Measurements from ENCODE around the gene HCFC1R1.

The HCFC1R1 gene

GRCh38 chr16:2977440-2977839 is 46.3 kb downstream of the HCFC1R1 start:
- no peak overlapping the region for H2AK5ac ChIP-seq (ENCODE audit: low read length)
- no peak overlapping the region for H3K27ac ChIP-seq (ENCODE audit: low read depth, low read length)
- no peak overlapping the region for H2AFZ ChIP-seq (ENCODE audit: insufficient read depth, low read length, poor library complexity)
- H3K9me3 ChIP-seq (ENCODE audit: insufficient read depth, low read depth, low read length), result no peaks in the 10 kb centered on the region
- no peaks in the 10 kb centered on the region for H3K27me3 ChIP-seq (ENCODE audit: insufficient read depth, low read length)
- peaks cover 15% of the 10 kb centered on the region for H3K79me1 ChIP-seq (ENCODE audit: low read length)
- no peak for DNase-seq
- no peak overlapping the region for H4K8ac ChIP-seq (ENCODE audit: low read depth, low read length)
- no peak overlapping the region for H3K4me3 ChIP-seq (ENCODE audit: low read depth, low read length)
- H3K14ac ChIP-seq (ENCODE audit: low read length), result no peak overlapping the region
- H3K79me2 ChIP-seq (ENCODE audit: control insufficient read depth, insufficient read depth, low read length, poor library complexity), result peaks cover 10% of the 10 kb centered on the region
- H3K23ac ChIP-seq (ENCODE audit: low read length), result no peak overlapping the region
- no peak overlapping the region for H3K9ac ChIP-seq (ENCODE audit: low read length)
- no peak overlapping the region for H4K91ac ChIP-seq (ENCODE audit: low read depth, low read length)
- H3K4me1 ChIP-seq (ENCODE audit: control insufficient read depth in 1 of 2, insufficient read depth in 2 of 2, low read length in 2 of 2), result peaks cover 17 to 21% of the 10 kb centered on the region in 2 experiments
- no CpG with 5 or more reads among the region's 6 CpGs for WGBS (ENCODE audit: extremely low coverage, insufficient coverage, insufficient read length)
- H2BK5ac ChIP-seq (ENCODE audit: low read depth, low read length, poor library complexity), result no peak overlapping the region
- peaks cover 45 to 53% of the 10 kb centered on the region in 2 experiments for H3K36me3 ChIP-seq (ENCODE audit: control insufficient read depth in 1 of 2, insufficient read depth in 2 of 2, low read length in 2 of 2)
- H2BK12ac ChIP-seq (ENCODE audit: low read length), result no peak overlapping the region
- H3K18ac ChIP-seq (ENCODE audit: low read length), result no peak overlapping the region
- H4K12ac ChIP-seq (ENCODE audit: low read depth, low read length), result no peak overlapping the region
- H3K4ac ChIP-seq (ENCODE audit: low read depth, low read length), result no peak overlapping the region
- no peak overlapping the region for H2BK120ac ChIP-seq (ENCODE audit: insufficient read depth, low read length, poor library complexity)
- no peak overlapping the region for H3K4me2 ChIP-seq (ENCODE audit: low read length)

- Histone ChIP-seq H4K91ac (ENCODE audit: low read depth, low read length) (no peak overlapping the region), H3K9ac (ENCODE audit: low read length) (no peak overlapping the region), H2AFZ (ENCODE audit: insufficient read depth, low read length, poor library complexity) (no peak overlapping the region), H2BK5ac (ENCODE audit: low read depth, low read length, poor library complexity) (no peak overlapping the region), H3K27ac (ENCODE audit: low read depth, low read length) (no peak overlapping the region), H4K8ac (ENCODE audit: low read depth, low read length) (no peak overlapping the region), H3K18ac (ENCODE audit: low read length) (no peak overlapping the region), H3K79me1 (ENCODE audit: low read length) (peaks cover 15% of the 10 kb centered on the region), H3K4ac (ENCODE audit: low read depth, low read length) (no peak overlapping the region), H3K36me3 (ENCODE audit: control insufficient read depth in 1 of 2, insufficient read depth in 2 of 2, low read length in 2 of 2) (peaks cover 53 to 60% of the 10 kb centered on the region in 2 experiments), H3K4me1 (ENCODE audit: control insufficient read depth in 1 of 2, insufficient read depth in 2 of 2, low read length in 2 of 2) (peaks cover 16 to 17% of the 10 kb centered on the region in 2 experiments), H3K14ac (ENCODE audit: low read length) (no peak overlapping the region), H2BK12ac (ENCODE audit: low read length) (no peak overlapping the region), H3K79me2 (ENCODE audit: control insufficient read depth, insufficient read depth, low read length, poor library complexity) (peaks cover 10% of the 10 kb centered on the region), H3K23ac (ENCODE audit: low read length) (no peak overlapping the region), H2AK5ac (ENCODE audit: low read length) (no peak overlapping the region), H2BK120ac (ENCODE audit: insufficient read depth, low read length, poor library complexity) (no peak overlapping the region), H3K27me3 (ENCODE audit: insufficient read depth, low read length) (no peaks in the 10 kb centered on the region), H3K9me3 (ENCODE audit: insufficient read depth, low read depth, low read length) (no peaks in the 10 kb centered on the region), H3K4me3 (ENCODE audit: low read depth, low read length) (no peak overlapping the region), H4K12ac (ENCODE audit: low read depth, low read length) (no peak overlapping the region), H3K4me2 (ENCODE audit: low read length) (no peak overlapping the region)
- no CpG with 5 or more reads among the region's 15 CpGs for WGBS (ENCODE audit: extremely low coverage, insufficient coverage, insufficient read length)
- DNase-seq, result no peak
These were observed 47.1 kb downstream of the HCFC1R1 start for GRCh38 chr16:2976673-2977072.

GRCh38 chr16:2976201-2976600 is 47.5 kb downstream of the HCFC1R1 start:
- no peak overlapping the region for H2BK120ac ChIP-seq (ENCODE audit: insufficient read depth, low read length, poor library complexity)
- H3K27me3 ChIP-seq (ENCODE audit: insufficient read depth, low read length), result no peaks in the 10 kb centered on the region
- no peak overlapping the region for H2BK5ac ChIP-seq (ENCODE audit: low read depth, low read length, poor library complexity)
- peaks cover 12% of the 10 kb centered on the region in 2 experiments for H3K4me1 ChIP-seq (ENCODE audit: control insufficient read depth in 1 of 2, insufficient read depth in 2 of 2, low read length in 2 of 2)
- no peak overlapping the region for H3K27ac ChIP-seq (ENCODE audit: low read depth, low read length)
- no CpG with 5 or more reads among the region's 7 CpGs for WGBS (ENCODE audit: extremely low coverage, insufficient coverage, insufficient read length)
- no peak overlapping the region for H3K18ac ChIP-seq (ENCODE audit: low read length)
- H3K4ac ChIP-seq (ENCODE audit: low read depth, low read length), result no peak overlapping the region
- peaks cover 14% of the 10 kb centered on the region for H3K79me1 ChIP-seq (ENCODE audit: low read length)
- H3K4me3 ChIP-seq (ENCODE audit: low read depth, low read length), result no peak overlapping the region
- H3K23ac ChIP-seq (ENCODE audit: low read length), result no peak overlapping the region
- no peak overlapping the region for H3K4me2 ChIP-seq (ENCODE audit: low read length)
- H3K14ac ChIP-seq (ENCODE audit: low read length), result no peak overlapping the region
- peaks cover 55 to 62% of the 10 kb centered on the region in 2 experiments for H3K36me3 ChIP-seq (ENCODE audit: control insufficient read depth in 1 of 2, insufficient read depth in 2 of 2, low read length in 2 of 2)
- H4K8ac ChIP-seq (ENCODE audit: low read depth, low read length), result no peak overlapping the region
- no peak overlapping the region for H4K91ac ChIP-seq (ENCODE audit: low read depth, low read length)
- H3K9me3 ChIP-seq (ENCODE audit: insufficient read depth, low read depth, low read length), result no peaks in the 10 kb centered on the region
- H4K12ac ChIP-seq (ENCODE audit: low read depth, low read length), result no peak overlapping the region
- H3K79me2 ChIP-seq (ENCODE audit: control insufficient read depth, insufficient read depth, low read length, poor library complexity), result peaks cover 10% of the 10 kb centered on the region
- H2AK5ac ChIP-seq (ENCODE audit: low read length), result no peak overlapping the region
- no peak overlapping the region for H3K9ac ChIP-seq (ENCODE audit: low read length)
- H2BK12ac ChIP-seq (ENCODE audit: low read length), result no peak overlapping the region
- DNase-seq, result no peak
- H2AFZ ChIP-seq (ENCODE audit: insufficient read depth, low read length, poor library complexity), result no peak overlapping the region

- no peak overlapping the region for H3K4ac ChIP-seq (ENCODE audit: low read depth, low read length)
- H3K18ac ChIP-seq (ENCODE audit: low read length), result no peak overlapping the region
- no peak overlapping the region for H3K23ac ChIP-seq (ENCODE audit: low read length)
- no peaks in the 10 kb centered on the region for H3K27me3 ChIP-seq (ENCODE audit: insufficient read depth, low read length)
- H3K9me3 ChIP-seq (ENCODE audit: insufficient read depth, low read depth, low read length), result no peaks in the 10 kb centered on the region
- no peak overlapping the region for H2BK12ac ChIP-seq (ENCODE audit: low read length)
- WGBS (ENCODE audit: extremely low coverage, insufficient coverage, insufficient read length), result no CpG with 5 or more reads among the region's 28 CpGs
- no peak overlapping the region for H3K4me2 ChIP-seq (ENCODE audit: low read length)
- H3K79me2 ChIP-seq (ENCODE audit: control insufficient read depth, insufficient read depth, low read length, poor library complexity), result peaks cover 7% of the 10 kb centered on the region
- no peak overlapping the region for H2AK5ac ChIP-seq (ENCODE audit: low read length)
- H2BK5ac ChIP-seq (ENCODE audit: low read depth, low read length, poor library complexity), result no peak overlapping the region
- H3K79me1 ChIP-seq (ENCODE audit: low read length), result peaks cover 6% of the 10 kb centered on the region
- H4K91ac ChIP-seq (ENCODE audit: low read depth, low read length), result no peak overlapping the region
- H3K36me3 ChIP-seq (ENCODE audit: control insufficient read depth in 1 of 2, insufficient read depth in 2 of 2, low read length in 2 of 2), result peaks cover 55 to 64% of the 10 kb centered on the region in 2 experiments
- no peak overlapping the region for H3K27ac ChIP-seq (ENCODE audit: low read depth, low read length)
- no peak overlapping the region for H2AFZ ChIP-seq (ENCODE audit: insufficient read depth, low read length, poor library complexity)
- H3K4me1 ChIP-seq (ENCODE audit: control insufficient read depth in 1 of 2, insufficient read depth in 2 of 2, low read length in 2 of 2), result peaks cover 9 to 15% of the 10 kb centered on the region in 2 experiments
- H2BK120ac ChIP-seq (ENCODE audit: insufficient read depth, low read length, poor library complexity), result no peak overlapping the region
- H3K4me3 ChIP-seq (ENCODE audit: low read depth, low read length), result no peak overlapping the region
- no peak overlapping the region for H3K14ac ChIP-seq (ENCODE audit: low read length)
- no peak overlapping the region for H4K8ac ChIP-seq (ENCODE audit: low read depth, low read length)
- no peak overlapping the region for H3K9ac ChIP-seq (ENCODE audit: low read length)
- H4K12ac ChIP-seq (ENCODE audit: low read depth, low read length), result no peak overlapping the region
- no peak for DNase-seq
These were observed 48.5 kb downstream of the HCFC1R1 start for GRCh38 chr16:2975161-2975795.
